Lung microvascular endothelial cell (primary cell): ENCODE data around the gene AGMAT. TPM values are rescaled to one million over a fixed set of nuclear protein-coding genes. Genes with fewer than 3 reads are reported as not detected.

Experiments
- DNase-seq, 2 donors: peaks; one replicate each; pipeline versions ENCODE4 v3.0.0 to v3.0.0-alpha.2; 2010; ENCODE audit warnings: low read depth in 2 of 2
- total RNA-seq: library from RNA; depleted of rRNA; stranded (reverse); fragments of >200 nt; gene quantifications from 2 replicates; pipeline ENCODE4 v1.2.1, GENCODE V29; 2014

AGMAT gene
- total RNA-seq, 1 donor from 2014 or later = under 0.01 TPM

DNA sequence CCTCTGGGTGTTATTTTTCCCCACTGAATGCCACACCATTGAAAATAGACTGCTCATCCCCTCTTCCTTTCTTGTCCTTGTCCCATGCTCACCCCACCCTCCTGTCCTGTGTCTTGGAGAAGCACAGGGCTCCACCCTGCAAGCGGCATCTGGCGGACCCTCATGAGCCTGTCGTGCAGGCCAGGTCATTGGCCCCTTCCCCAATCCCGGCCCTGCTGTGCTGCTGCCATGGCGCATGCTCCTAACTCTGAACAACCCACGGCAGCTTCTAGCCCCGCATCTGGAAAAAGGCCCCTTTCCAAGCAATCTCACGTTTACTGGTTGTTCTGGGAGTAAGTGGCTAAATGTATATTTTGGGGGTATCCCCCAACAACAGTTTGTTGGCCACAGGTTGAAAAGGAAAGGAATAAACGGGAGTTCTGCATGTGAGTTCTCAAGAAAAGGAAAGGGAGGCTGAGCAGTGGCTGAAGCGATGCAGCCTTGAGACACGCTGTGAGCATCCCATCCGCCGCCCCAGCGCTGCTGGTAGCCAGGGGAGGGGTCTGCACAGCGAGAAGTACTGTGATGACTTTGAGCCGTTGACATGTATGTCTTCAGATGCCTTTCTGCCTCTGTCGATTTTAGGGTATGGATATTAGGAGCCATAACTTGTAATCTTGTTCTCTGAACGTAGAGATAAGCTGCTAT is 16.3 kb downstream of the AGMAT start:
- no peak for DNase-seq

- no peak for DNase-seq
Observed at GRCh38 chr1:15559189-15559810, 25.6 kb downstream of the AGMAT start.

DNA sequence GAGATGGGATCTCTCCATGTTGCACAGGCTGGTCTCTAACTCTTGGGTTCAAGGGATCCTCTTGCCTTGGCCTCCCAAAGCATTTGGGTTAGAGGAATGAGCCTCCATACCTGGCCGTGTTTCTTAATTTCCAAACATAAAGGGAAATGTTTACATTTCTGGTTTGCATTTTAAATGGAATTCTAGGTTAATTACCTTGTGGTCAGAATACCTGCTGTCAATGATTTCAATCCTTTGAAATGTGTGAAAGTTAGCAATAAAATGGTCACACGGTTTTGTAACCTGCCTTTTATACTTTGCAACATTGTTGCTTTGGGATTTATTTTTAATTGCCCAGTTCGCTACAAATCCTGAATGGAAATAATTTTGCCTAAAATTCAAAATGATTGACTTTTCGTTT is 26.3 kb downstream of the AGMAT start:
- no peak for DNase-seq

- no peak for DNase-seq
Observed at GRCh38 chr1:15557594-15557993, 27.3 kb downstream of the AGMAT start.

GRCh38 chr1:15557008-15557407 is 27.8 kb downstream of the AGMAT start:
- no peak for DNase-seq

DNA sequence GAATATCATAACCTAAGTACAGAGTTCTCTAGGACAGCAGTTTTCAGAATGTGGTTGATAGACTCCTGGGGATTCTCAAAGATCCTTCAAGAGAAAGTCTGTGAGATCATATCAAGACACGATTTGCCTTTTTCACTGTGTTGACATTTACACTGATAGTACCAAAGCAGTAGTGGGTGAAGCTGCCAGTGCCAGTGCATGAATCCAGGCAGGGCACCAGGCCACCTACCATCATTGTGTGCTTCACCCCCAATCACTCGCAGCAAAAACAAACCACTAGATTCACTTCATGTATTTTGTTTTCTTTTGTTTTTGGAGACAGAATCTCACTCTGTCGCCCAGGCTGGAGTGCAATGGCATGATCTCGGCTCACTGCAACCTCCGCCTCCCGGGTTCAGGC is 34.3 kb downstream of the AGMAT start:
- no peak for DNase-seq

- no peak for DNase-seq
Observed at GRCh38 chr1:15546641-15547040, 38.2 kb downstream of the AGMAT start.

DNA sequence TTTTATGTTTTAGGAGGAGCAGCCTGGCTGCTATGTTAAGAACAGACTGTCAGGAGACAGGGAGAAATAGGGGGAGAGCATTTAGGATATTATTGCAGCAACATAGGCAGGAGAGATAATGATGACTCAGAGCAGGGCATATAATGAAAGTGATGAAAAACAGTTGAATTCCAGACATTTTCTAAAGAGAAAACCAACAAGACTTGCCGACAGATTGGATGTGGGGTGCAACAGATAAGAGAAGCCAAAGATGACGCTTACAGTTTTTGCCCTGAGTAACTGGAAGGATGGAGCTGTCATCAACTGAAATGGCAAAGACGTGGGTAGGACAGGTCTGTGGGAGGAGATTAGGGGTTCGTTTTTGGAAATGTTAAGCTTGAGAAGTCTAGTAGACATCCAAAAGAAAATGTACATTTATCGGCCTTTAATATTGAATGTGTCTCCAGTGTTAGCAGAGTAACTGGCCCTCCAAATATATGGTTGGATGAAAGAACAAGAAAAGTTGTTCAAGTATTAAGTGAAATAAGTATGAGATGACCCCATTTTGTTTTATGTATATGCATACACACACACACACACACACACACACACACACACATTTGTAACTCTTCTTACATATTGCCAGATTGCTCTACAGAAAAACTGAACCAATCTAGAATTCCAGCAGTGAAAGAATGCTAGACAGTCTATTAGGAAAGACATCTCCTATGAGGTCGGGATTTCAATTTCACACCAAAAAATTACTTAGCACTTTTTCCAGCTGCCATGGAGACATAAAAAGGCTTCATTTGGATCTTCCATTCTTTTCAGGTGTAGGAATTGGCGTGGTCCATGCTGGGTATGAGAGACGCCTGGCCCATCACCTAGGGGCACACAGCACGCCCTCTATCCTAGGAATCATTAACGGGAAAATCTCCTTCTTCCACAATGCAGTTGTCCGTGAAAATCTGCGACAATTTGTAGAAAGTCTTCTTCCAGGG is 41.0 kb downstream of the AGMAT start:
- DNase-seq = peak in 1 of 2 donors; percentile 47

DNA sequence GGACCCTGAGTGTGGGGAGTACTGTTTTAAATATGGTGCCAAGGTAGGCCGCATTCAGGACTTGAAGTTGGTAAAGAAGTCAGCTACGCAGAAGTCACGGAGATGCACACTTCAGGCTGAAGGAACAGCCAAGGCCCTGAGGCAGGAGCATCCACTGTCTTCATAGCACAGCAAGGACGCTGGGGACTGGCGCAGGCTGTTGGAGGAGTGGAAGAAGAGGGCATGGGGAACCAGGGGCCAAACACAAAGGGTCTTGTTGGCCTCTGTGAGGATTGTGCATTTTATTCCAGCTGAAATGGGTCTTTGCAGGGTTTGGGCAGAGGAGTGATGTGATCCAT is 41.6 kb downstream of the AGMAT start:
- DNase-seq = no peak

GRCh38 chr1:15542388-15543250 is 42.2 kb downstream of the AGMAT start:
- no peak for DNase-seq

DNA sequence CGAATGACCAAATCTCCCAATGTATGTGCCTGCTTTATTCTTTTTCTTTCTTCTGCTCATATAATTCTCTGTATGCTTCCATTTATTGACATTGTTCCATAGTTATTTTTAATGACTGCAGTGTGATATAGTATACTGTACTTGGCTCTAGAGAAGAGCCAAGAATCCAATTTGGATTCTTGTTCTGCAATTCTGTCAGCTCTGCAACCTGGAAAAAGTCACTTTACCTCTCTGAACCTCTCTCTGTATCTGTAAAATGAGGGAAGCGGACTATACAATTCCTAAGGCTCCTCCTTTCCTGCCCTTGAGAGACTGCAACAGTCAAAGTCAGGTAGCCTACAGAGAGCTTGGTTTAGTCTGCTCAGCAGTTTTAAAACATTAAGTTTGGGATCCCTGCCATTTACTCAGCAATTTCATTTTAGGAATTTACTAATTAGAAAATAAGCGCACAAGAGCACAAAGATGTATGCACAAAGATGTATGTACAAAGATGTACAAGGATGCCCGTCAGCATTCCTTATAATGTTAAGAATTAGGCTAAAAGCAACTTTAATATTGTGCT is 43.5 kb downstream of the AGMAT start:
- DNase-seq = no peak

GRCh38 chr1:15540186-15540585 is 44.7 kb downstream of the AGMAT start:
- DNase-seq = no peak

DNA sequence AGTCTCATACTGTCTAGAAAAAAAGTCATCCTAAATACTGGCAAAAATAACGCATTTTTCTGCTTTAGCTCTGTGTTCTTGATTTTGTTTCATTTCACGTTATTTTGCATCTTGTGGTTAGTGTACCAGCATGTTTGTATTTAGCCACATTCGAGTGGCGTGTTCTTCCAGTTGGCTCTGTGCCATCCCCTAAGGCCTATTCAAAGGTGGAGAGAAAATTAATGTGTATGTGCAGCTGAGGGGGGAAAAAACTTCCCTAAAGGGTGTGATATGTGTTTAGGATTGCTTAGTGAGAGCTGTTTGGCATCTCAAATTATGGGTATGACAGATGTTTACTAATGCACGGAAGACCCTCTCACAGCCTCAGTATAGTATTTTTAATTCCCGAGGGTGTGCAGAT is 46.1 kb downstream of the AGMAT start:
- DNase-seq = no peak

DNA sequence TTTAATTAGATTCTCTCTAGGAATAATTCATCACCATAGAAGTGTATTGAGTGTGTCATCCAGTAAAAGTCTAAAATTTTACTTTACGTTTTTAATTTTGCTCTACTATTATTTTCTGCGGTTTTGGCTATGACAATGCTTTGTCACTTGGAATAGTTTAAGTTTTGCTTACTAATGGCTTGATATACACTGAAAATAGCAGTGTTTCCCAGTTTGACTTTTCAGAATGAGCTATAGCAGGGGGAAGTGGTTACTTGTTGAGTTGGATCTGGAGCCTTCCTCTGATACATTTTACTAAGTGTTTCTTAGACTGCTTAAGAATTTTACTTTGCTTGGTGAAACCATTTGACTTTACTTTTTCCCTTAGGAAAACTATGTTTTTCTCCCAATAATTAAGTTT is 53.2 kb downstream of the AGMAT start:
- no peak for DNase-seq

- DNase-seq = no peak
Observed at GRCh38 chr1:15531003-15531402, 53.8 kb downstream of the AGMAT start.

- DNase-seq = peak; percentile 100
Observed at GRCh38 chr1:15526490-15527339, 58.1 kb downstream of the AGMAT start, which contains the start of gene DNAJC16. TSS of gene DNAJC16 (plus strand) at chr1:15526848. CDS start at chr1:15529106, 2,258 bp downstream.

GRCh38 chr1:15526021-15526489 is 58.8 kb downstream of the AGMAT start:
- no peak for DNase-seq

DNA sequence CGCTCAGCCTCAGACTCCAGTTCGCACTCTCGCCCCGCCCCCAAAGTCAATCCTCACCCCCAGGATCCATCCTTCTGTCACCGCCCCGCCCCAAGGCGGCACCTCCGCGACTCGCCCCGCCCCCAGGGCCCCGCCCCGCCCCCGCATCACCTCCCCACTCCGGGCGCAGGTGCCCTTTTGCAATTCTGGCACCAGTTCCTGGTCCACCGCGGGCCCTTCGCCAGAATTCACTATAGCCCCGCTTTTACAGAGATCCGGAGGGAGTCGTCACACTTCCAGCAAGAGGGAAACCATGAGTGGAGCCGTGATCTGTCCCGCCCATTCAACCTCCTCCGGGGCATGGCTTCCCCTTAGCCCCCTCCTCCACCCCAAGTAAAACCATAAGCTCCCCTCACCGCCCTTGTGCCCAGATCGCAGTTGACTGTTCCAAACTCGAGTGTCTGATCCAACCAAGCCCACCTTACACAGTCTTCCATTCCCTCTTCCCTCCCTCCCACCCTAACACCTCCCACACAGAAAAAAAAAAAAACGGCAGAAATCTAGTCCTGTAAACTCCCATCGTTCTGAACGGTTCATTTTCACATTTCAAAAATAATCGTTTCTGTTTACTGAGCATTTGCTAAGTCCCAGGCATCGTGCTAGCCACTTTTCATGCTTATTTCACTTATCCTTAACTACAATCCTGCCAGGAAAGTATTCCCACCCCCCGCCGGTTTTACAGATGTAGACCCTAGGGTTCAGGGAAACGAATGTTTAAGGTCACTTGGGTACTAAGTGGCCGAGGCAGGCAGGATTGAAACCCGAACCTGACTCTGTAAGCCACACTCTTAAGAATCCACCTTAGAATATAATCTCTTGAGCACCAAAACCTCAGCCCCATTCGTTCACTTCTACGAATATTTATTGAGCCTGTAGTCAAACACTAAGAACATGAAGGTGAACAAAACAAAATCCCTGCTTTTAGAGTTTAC is 59.5 kb downstream of the AGMAT start:
- no peak for DNase-seq
